Transverse colon (tissue), 4 donors: ENCODE measurements around the gene PAF1. TPM values are rescaled to one million over a fixed set of nuclear protein-coding genes. Genes with fewer than 3 reads are reported as not detected.

Source experiments
- DNase-seq: peaks from one replicate; pipeline ENCODE4 v3.0.0-alpha.2; 2019
- H3K27ac ChIP-seq, 4 donors: fragments of 200-600 bp; sonication (generic); 2 replicates each; pipeline ENCODE4 v1.5.1; 2016 to 2018; ENCODE audit warnings: inconsistent platforms in 4 of 4
- H3K27me3 ChIP-seq: fragments of 200-600 bp; sonication (generic); 2 replicates; pipeline ENCODE4 v1.5.1; 2017; ENCODE audit warnings: inconsistent platforms
- H3K36me3 ChIP-seq, 4 donors: fragments of 200-600 bp; sonication (generic); 2 replicates each; pipeline ENCODE4 v1.5.1; 2017 to 2019; ENCODE audit warnings: inconsistent platforms in 4 of 4
- H3K4me1 ChIP-seq, 4 donors: fragments of 200-600 bp; sonication (generic); 2 replicates each; pipeline ENCODE4 v1.5.1; 2017 to 2020; ENCODE audit warnings: inconsistent platforms in 4 of 4
- H3K4me3 ChIP-seq, 4 donors: fragments of 200-600 bp; sonication (generic); 1 replicate in 1 of 4; 2 replicates in 3 of 4; pipeline versions ENCODE4 v1.5.1 to v1.6.1; 2017 to 2019; ENCODE audit warnings: inconsistent platforms in 4 of 4
- H3K9me3 ChIP-seq, 2 donors: fragments of 200-600 bp; sonication (generic); 2 replicates each; pipeline ENCODE4 v1.5.1; 2017 to 2019; ENCODE audit warnings: inconsistent platforms in 2 of 2
- CTCF ChIP-seq, 5 experiments: fragments of 200-600 bp in 3 of 5; fragments of 450-650 bp in 2 of 5; sonication (generic) in 3 of 5; IDR thresholded peaks; 1 replicate in 2 of 5; 2 replicates in 3 of 5; pipeline ENCODE4 v1.5.1; 2016 to 2017; ENCODE audit warnings: antibody characterized with exemption in 5 of 5, inconsistent platforms in 3 of 5, mild to moderate bottlenecking in 2 of 5, moderate library complexity in 1 of 5
- EP300 ChIP-seq: sonication (generic); formaldehyde crosslinking; IDR thresholded peaks from one replicate; pipeline ENCODE4 v1.6.1; 2017; ENCODE audit warnings: antibody characterized with exemption, low read depth
- POLR2A ChIP-seq: fragments of 450-650 bp; IDR thresholded peaks from one replicate; pipeline ENCODE4 v1.6.1; 2016; ENCODE audit warnings: antibody characterized with exemption, mild to moderate bottlenecking, moderate library complexity
- POLR2AphosphoS5 ChIP-seq, 3 donors: sonication (generic); formaldehyde crosslinking; IDR thresholded peaks; one replicate each; pipeline ENCODE4 v1.6.1; 2016; ENCODE audit warnings: antibody characterized with exemption in 3 of 3
- WGBS, 2 donors: methylation state at CpG; one replicate each; pipeline ENCODE4 v1.1.5; 2018; ENCODE audit warnings: low coverage in 1 of 2; 5-methylcytosine and 5-hydroxymethylcytosine counted together
- in situ Hi-C, 4 donors: fragments of 200-750 bp; cut with MboI; loops; one replicate each; pipeline versions ENCODE4 v1.15.0 to v1.15.1; 2017; ENCODE audit warnings: low sequenced_read_pairs in 3 of 4, low pct_ligation_motif_present in 1 of 4, low pct_unique_long_range_greater_than_20kb in 1 of 4
- intact Hi-C: fragments of 100-400 bp; cut with DNase I; formaldehyde crosslinking; loops from one replicate; pipeline ENCODE4 v1.15.1; 2023; ENCODE audit warnings: low total_unique reads
- total RNA-seq, 4 donors: library from RNA; depleted of rRNA; stranded (reverse); fragments of >200 nt; gene quantifications; one replicate each; pipeline ENCODE4 v1.1.0, GENCODE V29; 2016

The PAF1 gene
- total RNA-seq, 4 donors from 2014 or later: 37.8 to 71.2 (median 43.0) TPM

GRCh38 chr19:39430675-39431593 lies 40.0 kb upstream of the PAF1 start:
- DNase-seq: peak; percentile 59
- Histone ChIP-seq H3K4me3 (no peak overlapping the region), H3K36me3 (peaks cover 0 to 26% (median 10%) of the 10 kb centered on the region in 4 donors), H3K27ac (peak overlapping the region; percentile 49 to 88 (median 78)), H3K4me1 (peaks cover 14 to 40% (median 32%) of the 10 kb centered on the region in 4 donors), H3K27me3 (no peaks in the 10 kb centered on the region), H3K9me3 (no peaks in the 10 kb centered on the region)
- peak; percentile 27 to 38 (median 34) for TF ChIP-seq POLR2AphosphoS5 (IDR thresholded peaks at IDR 0.05)
- no peak for TF ChIP-seq CTCF (IDR thresholded peaks at IDR 0.05)
- peak; percentile 59 for TF ChIP-seq EP300
- peak; percentile 20 for TF ChIP-seq POLR2A
- WGBS, 2 donors: 31 to 44% methylated on average over 5 to 25 of the region's 25 CpGs
- intact Hi-C loops: no loop called here
- in situ Hi-C loops: loop anchor here in 1 of 4 donors (25.0 kb wide), 1 partner anchor 106 kb away; the partner anchor contains the start of genes EID2 and EID2B

DNA sequence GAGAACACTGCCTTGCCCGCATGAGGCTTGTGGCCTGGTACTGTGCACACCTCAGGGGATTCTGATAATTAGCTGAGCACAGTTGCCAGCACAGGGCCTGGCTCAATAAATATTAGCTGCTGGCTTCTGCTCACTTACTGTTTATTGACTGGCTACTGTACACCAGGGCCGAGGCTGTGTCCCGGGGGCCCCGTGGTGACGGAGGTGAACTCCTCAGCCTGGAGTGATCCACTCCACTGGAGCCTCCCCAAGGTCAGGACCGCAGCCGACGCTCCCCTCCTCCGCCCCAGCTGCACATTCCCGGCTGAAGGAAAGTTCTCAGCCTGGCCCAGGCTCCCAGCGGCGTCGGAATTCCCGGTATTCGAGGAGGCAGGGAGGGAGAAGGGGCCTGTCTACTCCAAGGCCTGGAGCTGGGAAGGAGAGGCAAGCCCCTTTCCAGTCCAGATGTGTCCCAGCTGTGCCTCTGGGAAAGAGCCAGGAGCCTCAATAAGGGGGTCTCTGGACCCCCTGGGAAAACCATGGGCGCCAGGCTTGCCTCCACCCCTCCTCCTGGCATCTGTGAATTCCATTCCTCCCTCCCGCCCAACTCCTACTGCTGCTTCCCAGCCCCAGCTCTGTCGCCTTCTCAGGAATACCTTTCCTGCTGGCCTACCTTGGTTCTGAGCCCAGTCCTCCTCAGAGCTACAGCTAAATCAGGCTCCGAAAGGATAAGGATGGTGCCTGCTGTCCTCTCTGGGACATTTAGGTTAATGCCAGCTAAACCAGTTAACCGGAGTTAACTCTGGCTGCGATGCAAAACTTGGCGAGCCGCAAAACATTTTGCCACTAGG lies 37.6 kb upstream of the PAF1 start:
- peak; percentile 51 for DNase-seq
- WGBS, 2 donors: 32 to 43% methylated on average over 7 to 23 of the region's 23 CpGs
- intact Hi-C loops: no loop called here
- Histone ChIP-seq H3K4me1 (peaks cover under 1 to 22% (median 15%) of the 10 kb centered on the region in 4 donors), H3K9me3 (no peaks in the 10 kb centered on the region), H3K27ac (peak overlapping the region; percentile 82 to 91 (median 86)), H3K36me3 (peaks cover 0 to 18% (median 7%) of the 10 kb centered on the region in 4 donors), H3K4me3 (no peak overlapping the region), H3K27me3 (no peaks in the 10 kb centered on the region)
- TF ChIP-seq POLR2A (no peak), CTCF (IDR thresholded peaks at IDR 0.05) (no peak), EP300 (no peak), POLR2AphosphoS5 (IDR thresholded peaks at IDR 0.05) (peak in 2 of 3 donors; percentile 63 to 67)
- in situ Hi-C loops: loop anchor here in 1 of 4 donors (25.0 kb wide), 1 partner anchor 109 kb away; the partner anchor contains the start of genes EID2 and EID2B

DNA sequence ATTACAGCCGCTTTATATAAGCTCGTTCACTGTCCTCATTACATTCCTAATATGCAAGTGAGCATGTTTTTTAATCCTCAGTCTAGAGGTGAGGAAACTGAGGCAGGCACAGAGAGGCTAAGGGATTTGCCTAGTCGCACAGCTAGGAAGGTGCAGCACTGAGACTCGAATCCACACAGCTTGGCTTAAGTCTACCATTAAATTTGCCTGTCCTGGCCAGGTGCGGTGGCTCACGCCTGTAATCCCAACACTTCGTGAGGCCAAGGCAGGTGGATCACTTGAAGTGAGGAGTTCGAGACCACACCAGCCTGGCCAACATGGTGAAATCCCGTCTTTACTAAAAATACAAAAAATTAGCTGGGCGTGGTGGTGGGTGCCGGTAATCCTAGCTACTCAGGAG lies 36.8 kb upstream of the PAF1 start:
- Histone ChIP-seq H3K4me1 (peaks cover 0 to 20% (median 12%) of the 10 kb centered on the region in 4 donors), H3K27ac (peak overlapping the region; percentile 82 to 91 (median 86)), H3K4me3 (no peak overlapping the region), H3K27me3 (no peaks in the 10 kb centered on the region), H3K9me3 (no peaks in the 10 kb centered on the region), H3K36me3 (peaks cover 0 to 10% (median 4%) of the 10 kb centered on the region in 4 donors)
- intact Hi-C loops: no loop called here
- WGBS, 2 donors: 84 to 88% methylated on average over 3 to 11 of the region's 11 CpGs
- no peak for DNase-seq
- TF ChIP-seq POLR2AphosphoS5 (IDR thresholded peaks at IDR 0.05) (no peak), CTCF (IDR thresholded peaks at IDR 0.05) (no peak), POLR2A (no peak), EP300 (no peak)
- in situ Hi-C loops: loop anchor here in 1 of 4 donors (25.0 kb wide), 1 partner anchor 110 kb away; the partner anchor contains the start of genes EID2 and EID2B
